GM19397 (cell line): ENCODE results near the gene ZSCAN20.

Source experiments
- ATAC-seq: cut with Tn5 transposase; IDR thresholded peaks from one replicate; pipeline ENCODE4 v1.9.1; 2021; ENCODE audit warnings: mild to moderate bottlenecking, moderate library complexity; ENCODE audit not compliant: unreplicated experiment

The ZSCAN20 gene

GRCh38 chr1:33527934-33528333 lies 55.5 kb downstream of the ZSCAN20 start:
- no peak for ATAC-seq

DNA sequence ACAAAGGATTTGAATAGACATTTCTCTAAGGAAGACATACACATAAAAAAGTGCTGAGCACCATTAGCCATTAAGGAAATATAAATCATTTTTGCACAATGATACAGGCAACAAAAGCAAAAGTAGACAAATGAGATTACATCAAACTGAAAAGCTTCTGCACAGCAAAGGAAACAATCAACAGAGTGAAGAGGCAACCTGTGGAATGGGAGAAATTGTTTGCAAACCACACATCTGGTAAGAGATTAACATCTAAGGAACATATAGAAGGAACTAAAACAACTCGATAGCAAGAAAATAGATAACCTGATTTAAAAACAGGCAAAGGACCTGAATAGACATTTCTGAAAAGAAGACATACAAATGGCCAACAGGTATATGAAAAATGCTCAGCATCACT lies 57.5 kb downstream of the ZSCAN20 start:
- ATAC-seq: no peak

GRCh38 chr1:33532250-33532649 lies 59.8 kb downstream of the ZSCAN20 start:
- no peak for ATAC-seq

DNA sequence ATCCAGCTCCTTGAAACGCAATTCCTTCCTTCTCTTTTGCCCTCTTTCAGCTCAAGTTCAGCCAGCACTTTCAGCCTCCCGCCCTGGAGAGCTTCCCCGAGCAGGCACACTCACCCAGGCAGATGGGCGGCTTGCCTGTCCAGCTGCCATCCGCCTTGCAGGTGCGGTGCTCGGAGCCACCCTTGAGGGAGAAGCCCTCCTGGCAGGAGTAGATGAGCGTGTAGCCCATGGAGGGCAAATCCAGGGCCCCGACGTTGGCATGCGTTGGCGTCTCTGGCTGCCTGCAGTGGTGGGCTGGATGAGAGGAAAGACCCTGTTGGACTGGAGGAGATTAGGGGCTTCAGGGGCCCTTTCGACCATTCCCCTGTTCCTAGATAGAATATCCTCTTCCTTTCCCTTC lies 60.5 kb downstream of the ZSCAN20 start:
- no peak for ATAC-seq

DNA sequence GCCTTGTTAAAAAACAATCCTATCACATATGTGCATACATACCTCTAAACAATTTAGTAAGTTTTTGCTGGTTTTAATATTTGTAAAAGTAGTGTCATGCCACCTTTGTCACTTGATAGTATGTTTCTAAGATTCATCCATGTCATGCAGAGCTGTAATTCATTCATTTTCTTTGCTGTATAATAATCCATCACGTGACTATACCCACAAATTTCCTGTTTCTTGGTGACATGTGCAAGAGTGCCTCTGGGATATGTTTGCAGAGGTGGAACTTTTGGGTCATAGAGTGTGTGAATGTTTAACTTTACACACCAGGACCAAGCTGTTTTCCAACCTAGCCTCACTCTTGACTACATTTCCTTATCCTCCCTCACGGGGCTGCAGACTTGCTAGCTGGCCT lies 62.9 kb downstream of the ZSCAN20 start:
- no peak for ATAC-seq

GRCh38 chr1:33537885-33538284 lies 65.4 kb downstream of the ZSCAN20 start:
- no peak for ATAC-seq

- ATAC-seq: no peak
Measured at GRCh38 chr1:33541966-33542365, 69.5 kb downstream of the ZSCAN20 start.
